Gastroesophageal sphincter (tissue), 3 donors: Measurements from ENCODE around the gene PCDHA10.

Experiments
- CTCF ChIP-seq, 4 experiments: fragments of 200-600 bp in 2 of 4; fragments of 450-650 bp in 2 of 4; sonication (generic) in 1 of 4; IDR thresholded peaks; one replicate each; pipeline ENCODE4 v1.5.1; 2017 to 2019; ENCODE audit warnings: antibody characterized with exemption in 4 of 4, mild to moderate bottlenecking in 2 of 4, moderate library complexity in 2 of 4
- POLR2A ChIP-seq, 2 donors: fragments of 450-650 bp; IDR thresholded peaks; one replicate each; pipeline ENCODE4 v1.6.1; 2017; ENCODE audit warnings: antibody characterized with exemption in 2 of 2, mild to moderate bottlenecking in 2 of 2, moderate library complexity in 1 of 2

GRCh38 chr5:140868721-140869554 lies 13.2 kb downstream of the PCDHA10 start, which contains the start of gene PCDHA11:
- peak in 1 of 4 experiments; percentile 42 for TF ChIP-seq CTCF (IDR thresholded peaks at IDR 0.05)
- TF ChIP-seq POLR2A (IDR thresholded peaks at IDR 0.05): no peak
